Testis (tissue), 3 donors: ENCODE measurements around the gene GRID1. TPM values are rescaled to one million over a fixed set of nuclear protein-coding genes. Genes with fewer than 3 reads are reported as not detected.

Experiments used
- DNase-seq: peaks from one replicate; pipeline ENCODE4 v3.0.0-alpha.2; 2019
- H3K27ac ChIP-seq, 2 donors: fragments of 200-600 bp; sonication (generic); one replicate each; pipeline ENCODE4 v1.5.1; 2019
- H3K27me3 ChIP-seq: fragments of 200-600 bp; sonication (generic); one replicate; pipeline ENCODE4 v1.5.1; 2019
- H3K36me3 ChIP-seq: fragments of 200-600 bp; sonication (generic); one replicate; pipeline ENCODE4 v1.5.1; 2017; ENCODE audit warnings: low read depth; ENCODE audit errors: missing control alignments
- H3K4me1 ChIP-seq: fragments of 200-600 bp; sonication (generic); one replicate; pipeline ENCODE4 v1.5.1; 2019
- H3K4me3 ChIP-seq, 2 donors: fragments of 200-600 bp; sonication (generic); one replicate each; pipeline ENCODE4 v1.5.1; 2017 to 2019
- H3K9me3 ChIP-seq: fragments of 200-600 bp; sonication (generic); one replicate; pipeline ENCODE4 v1.5.1; 2017
- POLR2A ChIP-seq: fragments of 450-650 bp; IDR thresholded peaks from one replicate; pipeline ENCODE4 v1.6.1; 2017; ENCODE audit warnings: antibody characterized with exemption, mild to moderate bottlenecking, moderate library complexity
- WGBS, 2 donors: methylation state at CpG; one replicate each; pipeline ENCODE4 v1.1.5; 2018; 5-methylcytosine and 5-hydroxymethylcytosine counted together
- intact Hi-C: fragments of 100-400 bp; cut with DNase I; formaldehyde crosslinking; loops from one replicate; pipeline ENCODE4 v1.15.1; 2023; ENCODE audit warnings: low total_unique reads
- polyA plus RNA-seq: library from polyadenylated mRNA; stranded (reverse); fragments of 350-450 nt; fragmentation: Illumina TruSeq; extraction: RNeasy Lipid Tissue Mini Kit (QIAGEN cat#74804); gene quantifications from one replicate; pipeline ENCODE4 v1.2.3, GENCODE V29; 2014; ENCODE audit warnings: low read depth, low replicate concordance; ENCODE audit not compliant: insufficient read depth
- total RNA-seq, 2 donors: library from RNA; depleted of rRNA; stranded (reverse); fragments of >200 nt; gene quantifications; one replicate each; pipeline ENCODE4 v1.2.3, GENCODE V29; 2016
- TF ChIP-seq, protein P1 (sequence below), 3 experiments: fragments of 450-650 bp in 2 of 3; fragments of 200-600 bp in 1 of 3; sonication (generic) in 1 of 3; IDR thresholded peaks; one replicate each; pipeline ENCODE4 v1.5.1; 2016 to 2019; ENCODE audit warnings: antibody characterized with exemption in 3 of 3, mild to moderate bottlenecking in 2 of 3, moderate library complexity in 1 of 3

Gene GRID1
- total and polyA plus RNA-seq, 3 donors from 2014 or later = 7.4 to 16.7 (median 8.1) TPM

GRCh38 chr10:86003201-86003621 lies 363.4 kb downstream of the GRID1 start:
- whole genome bisulfite sequencing, 2 donors = 79 to 87% methylated on average over 3 of the region's 3 CpGs

DNA sequence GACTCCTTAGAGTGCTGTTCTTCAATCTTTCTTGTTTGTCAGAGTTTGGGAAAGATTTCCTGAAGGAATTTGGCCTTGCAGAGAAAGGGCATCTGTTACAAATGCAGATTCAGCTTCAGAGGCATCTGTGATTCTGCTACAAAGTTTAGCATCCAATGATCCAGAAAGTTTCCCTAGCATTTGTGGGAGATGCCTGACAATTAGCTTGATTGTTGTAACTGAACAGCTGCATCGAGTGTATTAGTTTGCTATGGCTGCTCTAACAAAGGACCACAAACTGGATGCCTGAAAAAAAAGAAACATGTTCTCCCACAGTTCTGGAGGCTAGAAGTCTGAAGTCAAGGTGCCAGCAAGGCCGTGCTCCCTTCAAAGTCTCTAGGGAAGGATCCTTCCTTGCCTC lies 365.1 kb downstream of the GRID1 start:
- intact Hi-C loops = no loop called here
- Histone ChIP-seq H3K9me3 (no peaks in the 10 kb centered on the region), H3K4me1 (peaks cover 4% of the 10 kb centered on the region), H3K27ac (peak overlapping the region in 1 of 2 donors; percentile 55), H3K27me3 (no peaks in the 10 kb centered on the region), H3K36me3 (no peaks in the 10 kb centered on the region), H3K4me3 (no peak overlapping the region)
- WGBS, 2 donors = 47 to 63% methylated on average over 2 of the region's 2 CpGs
- TF ChIP-seq POLR2A = no peak
- DNase-seq = peak; percentile 31

More at GRCh38 chr10:86003201-86003621, 363.4 kb downstream of the GRID1 start:
- Histone ChIP-seq H3K27ac (no peak overlapping the region), H3K36me3 (no peaks in the 10 kb centered on the region), H3K9me3 (no peaks in the 10 kb centered on the region), H3K4me3 (no peak overlapping the region), H3K4me1 (peaks cover 4% of the 10 kb centered on the region), H3K27me3 (no peaks in the 10 kb centered on the region)
- DNase-seq = no peak
- intact Hi-C loops = no loop called here
- TF ChIP-seq, protein P1, sequence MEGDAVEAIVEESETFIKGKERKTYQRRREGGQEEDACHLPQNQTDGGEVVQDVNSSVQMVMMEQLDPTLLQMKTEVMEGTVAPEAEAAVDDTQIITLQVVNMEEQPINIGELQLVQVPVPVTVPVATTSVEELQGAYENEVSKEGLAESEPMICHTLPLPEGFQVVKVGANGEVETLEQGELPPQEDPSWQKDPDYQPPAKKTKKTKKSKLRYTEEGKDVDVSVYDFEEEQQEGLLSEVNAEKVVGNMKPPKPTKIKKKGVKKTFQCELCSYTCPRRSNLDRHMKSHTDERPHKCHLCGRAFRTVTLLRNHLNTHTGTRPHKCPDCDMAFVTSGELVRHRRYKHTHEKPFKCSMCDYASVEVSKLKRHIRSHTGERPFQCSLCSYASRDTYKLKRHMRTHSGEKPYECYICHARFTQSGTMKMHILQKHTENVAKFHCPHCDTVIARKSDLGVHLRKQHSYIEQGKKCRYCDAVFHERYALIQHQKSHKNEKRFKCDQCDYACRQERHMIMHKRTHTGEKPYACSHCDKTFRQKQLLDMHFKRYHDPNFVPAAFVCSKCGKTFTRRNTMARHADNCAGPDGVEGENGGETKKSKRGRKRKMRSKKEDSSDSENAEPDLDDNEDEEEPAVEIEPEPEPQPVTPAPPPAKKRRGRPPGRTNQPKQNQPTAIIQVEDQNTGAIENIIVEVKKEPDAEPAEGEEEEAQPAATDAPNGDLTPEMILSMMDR (IDR thresholded peaks at IDR 0.05) = no peak
- TF ChIP-seq POLR2A = no peak

DNA sequence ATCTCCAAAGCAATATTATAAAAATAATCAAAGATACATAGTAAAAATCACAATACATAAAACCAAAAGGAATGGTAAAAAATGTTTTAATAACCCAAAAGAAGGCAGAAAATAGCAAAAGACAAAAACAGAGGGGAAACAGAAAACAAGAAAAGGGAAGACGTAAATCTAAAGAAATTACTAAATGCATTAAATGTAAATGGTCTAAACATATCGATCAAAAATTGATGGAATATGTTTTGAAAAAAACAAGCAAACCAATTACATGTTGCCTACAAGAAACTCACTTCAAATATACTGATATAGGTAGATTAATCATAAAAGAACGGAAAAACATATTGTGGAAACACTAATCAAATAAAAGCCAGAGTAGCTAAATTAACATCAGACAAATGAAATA lies 369.1 kb downstream of the GRID1 start:
- H3K4me1 ChIP-seq = peaks cover 8% of the 10 kb centered on the region
- no peaks in the 10 kb centered on the region for H3K36me3 ChIP-seq
- no peak for DNase-seq
- H3K27ac ChIP-seq = no peak overlapping the region
- WGBS, 2 donors = 93 to 97% methylated on average over 3 of the region's 3 CpGs
- TF ChIP-seq POLR2A = no peak
- TF ChIP-seq, protein P1 (IDR thresholded peaks at IDR 0.05) = no peak
- intact Hi-C loops = no loop called here
- no peaks in the 10 kb centered on the region for H3K9me3 ChIP-seq
- H3K4me3 ChIP-seq = no peak overlapping the region
- no peaks in the 10 kb centered on the region for H3K27me3 ChIP-seq

GRCh38 chr10:85995791-85996190 lies 370.8 kb downstream of the GRID1 start:
- TF ChIP-seq POLR2A = no peak
- TF ChIP-seq, protein P1 (IDR thresholded peaks at IDR 0.05) = peak in 1 of 3 experiments; percentile 16
- DNase-seq = peak; percentile 47

DNA sequence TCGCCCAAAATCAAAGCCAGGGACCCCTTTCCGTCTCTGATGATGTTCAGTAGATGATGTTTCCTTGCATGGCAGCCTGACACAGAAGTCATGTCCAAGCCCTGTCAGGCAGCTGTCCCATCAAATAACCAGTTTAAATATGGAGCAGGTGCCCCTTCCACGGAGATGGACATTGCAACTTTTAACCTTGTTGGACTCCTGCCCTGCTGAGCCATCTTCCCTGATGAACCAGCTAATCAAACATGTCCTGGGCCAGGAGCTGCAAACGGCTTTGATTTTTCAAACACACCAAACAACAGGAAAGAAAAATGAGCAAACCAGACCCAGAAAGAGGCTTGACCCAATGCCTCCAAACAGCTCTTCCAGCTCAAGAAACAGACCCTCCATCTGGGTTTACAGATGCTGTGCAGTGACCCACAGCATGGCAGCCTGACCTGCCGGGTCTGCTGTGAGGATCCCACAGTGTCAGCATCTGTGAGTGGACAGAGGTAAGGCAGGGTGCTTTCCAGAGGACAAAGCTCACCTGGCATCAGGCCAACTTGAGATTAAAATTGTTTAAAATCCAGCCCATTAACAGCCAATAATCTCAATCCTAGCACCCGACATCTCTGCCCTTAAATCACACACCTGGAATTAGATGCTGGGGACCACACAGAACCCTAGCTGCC lies 372.6 kb downstream of the GRID1 start:
- Histone ChIP-seq H3K9me3 (no peaks in the 10 kb centered on the region), H3K36me3 (no peaks in the 10 kb centered on the region), H3K27ac (no peak overlapping the region), H3K4me1 (peaks cover 4% of the 10 kb centered on the region), H3K4me3 (no peak overlapping the region), H3K27me3 (no peaks in the 10 kb centered on the region)
- no peak for DNase-seq
- WGBS, 2 donors = 74 to 79% methylated on average over 6 of the region's 6 CpGs
- intact Hi-C loops = no loop called here
- no peak for TF ChIP-seq POLR2A
- TF ChIP-seq, protein P1 (IDR thresholded peaks at IDR 0.05) = no peak

More at GRCh38 chr10:85995791-85996190, 370.8 kb downstream of the GRID1 start:
- intact Hi-C loops = no loop called here
- no peak overlapping the region for H3K4me3 ChIP-seq
- H3K36me3 ChIP-seq = no peaks in the 10 kb centered on the region
- no peak overlapping the region for H3K27ac ChIP-seq
- H3K9me3 ChIP-seq = no peaks in the 10 kb centered on the region
- no peaks in the 10 kb centered on the region for H3K27me3 ChIP-seq
- 61 to 69% methylated on average over 3 of the region's 3 CpGs for WGBS, 2 donors
- H3K4me1 ChIP-seq = peaks cover 4% of the 10 kb centered on the region
